GM06990 (cell line): Measurements from ENCODE around the gene CPED1.

ENCODE experiments used
- DNase-seq: peaks from one replicate; pipeline ENCODE4 v3.0.0-alpha.2; 2011; ENCODE audit not compliant: insufficient read length; ENCODE audit errors: extremely low read depth
- H3K27me3 ChIP-seq: replicated peaks from 2 replicates; pipeline ENCODE4 v1.6.0; 2011; ENCODE audit warnings: low read length; ENCODE audit not compliant: control insufficient read depth, insufficient read depth
- H3K36me3 ChIP-seq: 2 replicates; pipeline ENCODE4 v1.5.1; 2011; ENCODE audit warnings: low read length; ENCODE audit not compliant: control insufficient read depth, insufficient read depth
- H3K4me3 ChIP-seq: replicated peaks from 2 replicates; pipeline ENCODE4 v1.5.1; 2011; ENCODE audit warnings: low read depth, mild to moderate bottlenecking, control low read depth, low read length
- CTCF ChIP-seq: IDR thresholded peaks from 2 replicates; pipeline ENCODE4 v1.5.1; 2011; ENCODE audit warnings: low read length, control low read depth, mild to moderate bottlenecking, inconsistent platforms; ENCODE audit not compliant: insufficient read depth, poor library complexity, severe bottlenecking

CPED1 gene

DNA sequence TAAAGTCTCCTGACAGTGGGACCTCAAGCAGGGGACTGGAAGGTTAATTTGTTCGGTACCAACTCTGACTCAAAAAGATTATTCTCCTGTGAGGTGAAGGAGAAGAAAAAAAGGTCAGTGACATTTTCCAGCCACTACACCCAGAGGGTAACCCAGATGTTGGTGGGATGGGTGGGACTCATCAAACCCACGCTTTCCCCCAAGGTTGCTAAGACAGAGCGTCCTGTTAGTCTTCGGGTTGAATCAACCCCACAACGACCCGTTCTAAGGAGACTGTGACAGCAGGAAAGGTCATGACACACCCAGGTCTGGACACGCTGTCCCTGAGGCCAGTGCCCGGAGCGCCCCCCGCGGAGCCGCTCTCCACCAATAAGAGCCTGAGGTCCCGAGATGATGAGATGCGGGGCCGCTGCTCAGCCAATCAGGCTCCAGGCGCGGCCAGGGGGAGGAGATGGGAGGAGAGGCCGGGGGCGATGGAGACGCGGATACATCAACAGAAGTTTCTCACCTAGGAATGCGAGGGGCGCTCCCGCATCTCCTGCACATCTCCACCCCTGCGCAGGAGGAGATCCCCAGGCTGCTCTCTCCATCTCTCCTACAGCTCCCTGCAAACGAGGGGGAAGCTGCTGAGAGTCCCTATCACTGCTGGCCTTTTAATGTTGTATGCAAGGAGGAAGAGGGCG, 340.1 kb downstream of the CPED1 start, which contains the start of gene WNT16:
WNT16 (plus strand) TSS at position 493 of the 683 bp plus-strand sequence. CDS start 293 bp downstream, outside the sequence.
- no peak for TF ChIP-seq CTCF
- DNase-seq: no peak
- Histone ChIP-seq H3K36me3 (no peaks in the 10 kb centered on the region), H3K27me3 (peaks cover 5% of the 10 kb centered on the region), H3K4me3 (peak within 1 kb of the TSS; percentile 39)

DNA sequence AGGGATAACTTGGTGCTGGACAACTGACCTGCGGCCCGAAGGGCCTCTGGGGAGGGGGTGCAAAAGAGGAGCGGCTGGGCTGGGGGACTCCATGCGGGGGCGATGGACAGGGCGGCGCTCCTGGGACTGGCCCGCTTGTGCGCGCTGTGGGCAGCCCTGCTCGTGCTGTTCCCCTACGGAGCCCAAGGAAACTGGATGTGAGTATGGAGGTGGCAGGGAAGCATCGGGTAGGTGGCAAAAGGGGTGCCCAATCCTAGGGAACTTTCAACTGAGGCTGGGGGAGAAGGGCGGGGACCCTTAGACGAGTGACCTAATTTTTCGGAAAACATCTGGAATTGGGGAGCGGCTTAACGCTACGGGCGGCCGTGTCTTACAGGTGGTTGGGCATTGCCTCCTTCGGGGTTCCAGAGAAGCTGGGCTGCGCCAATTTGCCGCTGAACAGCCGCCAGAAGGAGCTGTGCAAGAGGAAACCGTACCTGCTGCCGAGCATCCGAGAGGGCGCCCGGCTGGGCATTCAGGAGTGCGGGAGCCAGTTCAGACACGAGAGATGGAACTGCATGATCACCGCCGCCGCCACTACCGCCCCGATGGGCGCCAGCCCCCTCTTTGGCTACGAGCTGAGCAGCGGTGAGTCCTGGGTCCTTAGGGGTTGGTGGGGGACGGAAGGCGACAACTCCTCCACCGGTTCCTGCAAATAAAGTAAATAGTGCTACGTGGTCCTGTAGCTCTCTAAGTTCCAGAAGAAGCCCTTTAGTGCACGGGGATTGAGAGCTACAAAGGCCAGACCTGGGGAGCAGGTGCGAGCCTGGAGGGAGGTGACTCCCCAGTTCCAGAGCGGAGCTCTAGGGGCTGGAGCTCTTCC, 340.9 kb downstream of the CPED1 start:
- DNase-seq: peak; percentile 42
- Histone ChIP-seq H3K4me3 (peak overlapping the region; percentile 39), H3K36me3 (no peaks in the 10 kb centered on the region), H3K27me3 (peaks cover 5% of the 10 kb centered on the region)
- TF ChIP-seq CTCF: peak; percentile 29

GRCh38 chr7:121330053-121330833, 341.7 kb downstream of the CPED1 start:
- no peak for DNase-seq
- H3K27me3 ChIP-seq: peaks cover 5% of the 10 kb centered on the region
- peak overlapping the region; percentile 39 for H3K4me3 ChIP-seq
- H3K36me3 ChIP-seq: no peaks in the 10 kb centered on the region
- no peak for TF ChIP-seq CTCF

- TF ChIP-seq CTCF: no peak
- H3K4me3 ChIP-seq: no peak overlapping the region
These were observed 342.5 kb downstream of the CPED1 start for GRCh38 chr7:121331048-121331447.

GRCh38 chr7:121331574-121331973, 343.1 kb downstream of the CPED1 start:
- no peak for DNase-seq
- peaks cover 5% of the 10 kb centered on the region for H3K27me3 ChIP-seq
- no peak overlapping the region for H3K4me3 ChIP-seq
- TF ChIP-seq CTCF: no peak
- H3K36me3 ChIP-seq: no peaks in the 10 kb centered on the region

More at GRCh38 chr7:121331048-121331447, 342.5 kb downstream of the CPED1 start:
- Histone ChIP-seq H3K27me3 (peaks cover 5% of the 10 kb centered on the region), H3K36me3 (no peaks in the 10 kb centered on the region)
- DNase-seq: no peak
